K562 (cell line): ENCODE data around the gene GFRA3. TPM values are rescaled to one million over a fixed set of nuclear protein-coding genes. Genes with fewer than 3 reads are reported as not detected.

Experiments
- FIP1L1 ChIP-seq: fragments of 200-400 bp; formaldehyde crosslinking; IDR thresholded peaks from 2 replicates; pipeline ENCODE4 v1.6.1; 2018; ENCODE audit warnings: mild to moderate bottlenecking, low read depth, low read length; ENCODE audit not compliant: poor library complexity, severe bottlenecking
- HCFC1 ChIP-seq: IDR thresholded peaks from 2 replicates; pipeline ENCODE4 v1.6.1; 2012; ENCODE audit warnings: low read depth, low read length, improper control_type of control experiment
- HIVEP1 ChIP-seq: fragments of 250-450 bp; sonication (Bioruptor Pico); IDR thresholded peaks from 2 replicates; pipeline ENCODE4 v1.4.0; 2020; ENCODE audit warnings: mild to moderate bottlenecking
- IFI16 ChIP-seq: fragments of 250-450 bp; sonication (Bioruptor Pico); IDR thresholded peaks from 2 replicates; pipeline ENCODE4 v2.1.2; 2022; ENCODE audit warnings: mild to moderate bottlenecking, inconsistent platforms
- PHF8 ChIP-seq: fragments of 200-600 bp; sonication (generic); IDR thresholded peaks from 2 replicates; pipeline ENCODE4 v1.6.1; 2012; ENCODE audit warnings: mixed run types, mild to moderate bottlenecking, inconsistent platforms, low read length, moderate library complexity, borderline replicate concordance
- POLR2H ChIP-seq: IDR thresholded peaks from 2 replicates; pipeline ENCODE4 v1.6.1; 2016; ENCODE audit warnings: missing genetic modification characterization, low read depth, mild to moderate bottlenecking, control low read depth, missing compliant biosample characterization, moderate library complexity
- RBFOX2 ChIP-seq: fragments of 200-400 bp; formaldehyde crosslinking; IDR thresholded peaks from 2 replicates; pipeline ENCODE4 v1.6.1; 2017; ENCODE audit warnings: low read depth, mild to moderate bottlenecking, low read length, moderate library complexity
- SUPT5H ChIP-seq: fragments of 450-650 bp; IDR thresholded peaks from 2 replicates; pipeline ENCODE4 v1.6.1; 2016
- ZBTB7A ChIP-seq: IDR thresholded peaks from 2 replicates; pipeline ENCODE4 v1.6.1; 2011; ENCODE audit warnings: low read depth, mild to moderate bottlenecking, low read length, moderate library complexity, borderline replicate concordance; ENCODE audit not compliant: control insufficient read depth
- polyA plus RNA-seq, 8 experiments: library from polyadenylated mRNA; depleted of rRNA in 4 of 8; stranded (reverse) in 5 of 8; unstranded in 3 of 8; fragments of >200 nt; fragmentation: Nextera tagmentation in 2 of 8; fragmentation: Illumina TruSeq in 1 of 8; extraction: Ambion mirVana in 2 of 8; extraction: Trizol in 1 of 8; gene quantifications; 2 replicates each; pipeline versions ENCODE4 v1.2.1 to v1.2.3, GENCODE V29; 2011 to 2014; ENCODE audit warnings: inconsistent platforms in 1 of 8, missing spikeins in 1 of 8
- total RNA-seq, 7 experiments: library from RNA; depleted of rRNA in 6 of 7; stranded (reverse); fragments of >200 nt in 6 of 7; fragmentation: Illumina TruSeq in 2 of 7; extraction: Trizol in 2 of 7; gene quantifications; 2 replicates each; pipeline versions ENCODE4 v1.2.1 to v1.2.3, GENCODE V29; 2011 to 2021; ENCODE audit warnings: low replicate concordance in 1 of 7
- TF ChIP-seq, protein P1 (sequence below): IDR thresholded peaks from 2 replicates; pipeline ENCODE4 v1.6.1; 2016; ENCODE audit warnings: missing genetic modification characterization, missing compliant biosample characterization
- TF ChIP-seq, protein P2 (sequence below), 2 experiments: IDR thresholded peaks; 2 replicates each; pipeline ENCODE4 v1.6.1; 2011; ENCODE audit warnings: borderline replicate concordance in 1 of 2, control low read depth in 1 of 2, low read depth in 1 of 2, low read length in 1 of 2, mild to moderate bottlenecking in 1 of 2, mixed read lengths in 1 of 2, moderate library complexity in 1 of 2; ENCODE audit not compliant: insufficient read depth in 1 of 2, insufficient read length in 1 of 2, poor library complexity in 1 of 2, severe bottlenecking in 1 of 2; ENCODE audit errors: extremely low read depth in 1 of 2
- TF ChIP-seq, protein P3 (sequence below), 2 experiments: fragments of 450-650 bp; IDR thresholded peaks; 2 replicates each; pipeline ENCODE4 v1.6.1; 2016
- TF ChIP-seq, protein P4 (sequence below): fragments of 250-450 bp; sonication (Bioruptor Pico); IDR thresholded peaks from 2 replicates; pipeline ENCODE4 v1.8.0; 2022; ENCODE audit warnings: inconsistent platforms, mild to moderate bottlenecking, moderate library complexity, borderline replicate concordance
- TF ChIP-seq, protein P5 (sequence below): fragments of 450-650 bp; IDR thresholded peaks from 2 replicates; pipeline ENCODE4 v1.6.1; 2016
- TF ChIP-seq, protein P6 (sequence below): sonication (generic); formaldehyde crosslinking; IDR thresholded peaks from 2 replicates; pipeline ENCODE4 v1.8.1; 2023; ENCODE audit warnings: mild to moderate bottlenecking, missing genetic modification reagents, moderate library complexity

Gene GFRA3
- total and polyA plus RNA-seq, 9 of the 15 experiments (the other 6 are each of a cell fraction or from before 2014, with no cell fraction given): 0.05 to 0.09 (median 0.08) TPM; not detected in 6

DNA sequence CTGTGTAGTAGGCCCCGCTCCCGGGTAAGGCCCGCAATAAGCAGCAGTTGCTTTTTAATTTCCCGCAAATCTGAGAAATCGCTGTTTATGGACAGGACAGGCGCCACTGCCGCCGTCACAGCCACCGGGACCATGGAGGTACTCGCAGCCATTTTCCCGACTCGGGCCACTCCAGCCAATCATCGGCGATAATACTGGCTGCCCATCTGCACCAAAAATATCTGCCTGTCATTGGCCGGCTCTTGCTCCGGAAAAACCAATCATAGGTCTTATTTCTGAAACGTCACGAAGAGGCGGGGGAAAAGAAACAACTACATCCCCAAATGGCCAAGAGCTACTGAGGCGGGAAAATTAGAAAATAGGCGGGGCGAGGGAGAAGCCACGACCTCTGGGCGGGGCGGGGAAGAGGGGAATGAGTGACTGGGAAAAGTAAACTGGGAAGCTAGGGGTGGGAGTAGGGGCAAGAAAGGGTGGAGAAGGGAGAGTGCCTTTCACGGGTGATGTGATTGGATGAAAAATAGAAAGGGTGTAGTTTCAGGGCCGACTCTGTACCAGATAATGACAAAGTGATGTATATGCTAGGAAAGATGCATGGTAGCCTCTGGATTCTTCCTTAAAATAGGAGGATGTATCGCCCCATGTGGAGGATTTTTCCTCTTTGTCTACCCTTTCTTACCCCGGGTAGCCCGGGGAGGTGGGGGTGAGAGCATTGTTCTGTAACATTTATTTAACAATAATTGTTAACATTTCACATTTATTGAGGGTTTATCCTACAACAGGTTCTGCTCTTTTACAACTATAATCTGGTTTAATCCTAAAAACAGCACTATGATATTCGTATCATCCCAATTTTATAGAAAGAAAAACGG, 61.0 kb downstream of the GFRA3 start, which contains the start of gene CDC23 (continued):
- TF ChIP-seq, protein P1, sequence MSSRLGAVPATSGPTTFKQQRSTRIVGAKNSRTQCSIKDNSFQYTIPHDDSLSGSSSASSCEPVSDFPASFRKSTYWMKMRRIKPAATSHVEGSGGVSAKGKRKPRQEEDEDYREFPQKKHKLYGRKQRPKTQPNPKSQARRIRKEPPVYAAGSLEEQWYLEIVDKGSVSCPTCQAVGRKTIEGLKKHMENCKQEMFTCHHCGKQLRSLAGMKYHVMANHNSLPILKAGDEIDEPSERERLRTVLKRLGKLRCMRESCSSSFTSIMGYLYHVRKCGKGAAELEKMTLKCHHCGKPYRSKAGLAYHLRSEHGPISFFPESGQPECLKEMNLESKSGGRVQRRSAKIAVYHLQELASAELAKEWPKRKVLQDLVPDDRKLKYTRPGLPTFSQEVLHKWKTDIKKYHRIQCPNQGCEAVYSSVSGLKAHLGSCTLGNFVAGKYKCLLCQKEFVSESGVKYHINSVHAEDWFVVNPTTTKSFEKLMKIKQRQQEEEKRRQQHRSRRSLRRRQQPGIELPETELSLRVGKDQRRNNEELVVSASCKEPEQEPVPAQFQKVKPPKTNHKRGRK: no peak
- peak; percentile 95 for TF ChIP-seq SUPT5H
- no peak for TF ChIP-seq FIP1L1
- TF ChIP-seq, protein P2, sequence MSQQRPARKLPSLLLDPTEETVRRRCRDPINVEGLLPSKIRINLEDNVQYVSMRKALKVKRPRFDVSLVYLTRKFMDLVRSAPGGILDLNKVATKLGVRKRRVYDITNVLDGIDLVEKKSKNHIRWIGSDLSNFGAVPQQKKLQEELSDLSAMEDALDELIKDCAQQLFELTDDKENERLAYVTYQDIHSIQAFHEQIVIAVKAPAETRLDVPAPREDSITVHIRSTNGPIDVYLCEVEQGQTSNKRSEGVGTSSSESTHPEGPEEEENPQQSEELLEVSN (IDR thresholded peaks at IDR 0.05; ENCODE audit: borderline replicate concordance in 1 of 2, extremely low read depth in 1 of 2, insufficient read depth in 1 of 2, insufficient read length in 1 of 2, low read depth in 1 of 2, low read length in 1 of 2, poor library complexity in 1 of 2, severe bottlenecking in 1 of 2): peak; percentile 27 to 91
- TF ChIP-seq HIVEP1 (CRISPR knock-in tag): no peak
- TF ChIP-seq, protein P3, sequence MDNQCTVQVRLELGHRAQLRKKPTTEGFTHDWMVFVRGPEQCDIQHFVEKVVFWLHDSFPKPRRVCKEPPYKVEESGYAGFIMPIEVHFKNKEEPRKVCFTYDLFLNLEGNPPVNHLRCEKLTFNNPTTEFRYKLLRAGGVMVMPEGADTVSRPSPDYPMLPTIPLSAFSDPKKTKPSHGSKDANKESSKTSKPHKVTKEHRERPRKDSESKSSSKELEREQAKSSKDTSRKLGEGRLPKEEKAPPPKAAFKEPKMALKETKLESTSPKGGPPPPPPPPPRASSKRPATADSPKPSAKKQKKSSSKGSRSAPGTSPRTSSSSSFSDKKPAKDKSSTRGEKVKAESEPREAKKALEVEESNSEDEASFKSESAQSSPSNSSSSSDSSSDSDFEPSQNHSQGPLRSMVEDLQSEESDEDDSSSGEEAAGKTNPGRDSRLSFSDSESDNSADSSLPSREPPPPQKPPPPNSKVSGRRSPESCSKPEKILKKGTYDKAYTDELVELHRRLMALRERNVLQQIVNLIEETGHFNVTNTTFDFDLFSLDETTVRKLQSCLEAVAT (IDR thresholded peaks at IDR 0.05): peak in 1 of 2 experiments; percentile 94; a peak in 1 of 4 replicates
- TF ChIP-seq, protein P4, sequence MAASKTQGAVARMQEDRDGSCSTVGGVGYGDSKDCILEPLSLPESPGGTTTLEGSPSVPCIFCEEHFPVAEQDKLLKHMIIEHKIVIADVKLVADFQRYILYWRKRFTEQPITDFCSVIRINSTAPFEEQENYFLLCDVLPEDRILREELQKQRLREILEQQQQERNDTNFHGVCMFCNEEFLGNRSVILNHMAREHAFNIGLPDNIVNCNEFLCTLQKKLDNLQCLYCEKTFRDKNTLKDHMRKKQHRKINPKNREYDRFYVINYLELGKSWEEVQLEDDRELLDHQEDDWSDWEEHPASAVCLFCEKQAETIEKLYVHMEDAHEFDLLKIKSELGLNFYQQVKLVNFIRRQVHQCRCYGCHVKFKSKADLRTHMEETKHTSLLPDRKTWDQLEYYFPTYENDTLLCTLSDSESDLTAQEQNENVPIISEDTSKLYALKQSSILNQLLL (CRISPR knock-in tag): no peak
- no peak for TF ChIP-seq IFI16
- TF ChIP-seq ZBTB7A: peak; percentile 17; the same call in 1 of the 2 replicates
- TF ChIP-seq PHF8: peak; percentile 98
- TF ChIP-seq RBFOX2: peak; percentile 89
- TF ChIP-seq, protein P5, sequence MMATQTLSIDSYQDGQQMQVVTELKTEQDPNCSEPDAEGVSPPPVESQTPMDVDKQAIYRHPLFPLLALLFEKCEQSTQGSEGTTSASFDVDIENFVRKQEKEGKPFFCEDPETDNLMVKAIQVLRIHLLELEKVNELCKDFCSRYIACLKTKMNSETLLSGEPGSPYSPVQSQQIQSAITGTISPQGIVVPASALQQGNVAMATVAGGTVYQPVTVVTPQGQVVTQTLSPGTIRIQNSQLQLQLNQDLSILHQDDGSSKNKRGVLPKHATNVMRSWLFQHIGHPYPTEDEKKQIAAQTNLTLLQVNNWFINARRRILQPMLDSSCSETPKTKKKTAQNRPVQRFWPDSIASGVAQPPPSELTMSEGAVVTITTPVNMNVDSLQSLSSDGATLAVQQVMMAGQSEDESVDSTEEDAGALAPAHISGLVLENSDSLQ: peak; percentile 94
- TF ChIP-seq HCFC1: peak; percentile 62
- peak; percentile 71 for TF ChIP-seq POLR2H (tag)
- TF ChIP-seq, protein P6, sequence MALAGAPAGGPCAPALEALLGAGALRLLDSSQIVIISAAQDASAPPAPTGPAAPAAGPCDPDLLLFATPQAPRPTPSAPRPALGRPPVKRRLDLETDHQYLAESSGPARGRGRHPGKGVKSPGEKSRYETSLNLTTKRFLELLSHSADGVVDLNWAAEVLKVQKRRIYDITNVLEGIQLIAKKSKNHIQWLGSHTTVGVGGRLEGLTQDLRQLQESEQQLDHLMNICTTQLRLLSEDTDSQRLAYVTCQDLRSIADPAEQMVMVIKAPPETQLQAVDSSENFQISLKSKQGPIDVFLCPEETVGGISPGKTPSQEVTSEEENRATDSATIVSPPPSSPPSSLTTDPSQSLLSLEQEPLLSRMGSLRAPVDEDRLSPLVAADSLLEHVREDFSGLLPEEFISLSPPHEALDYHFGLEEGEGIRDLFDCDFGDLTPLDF: peak; percentile 86
